ENCODE data around the gene NPBWR2.

Gene NPBWR2

DNA sequence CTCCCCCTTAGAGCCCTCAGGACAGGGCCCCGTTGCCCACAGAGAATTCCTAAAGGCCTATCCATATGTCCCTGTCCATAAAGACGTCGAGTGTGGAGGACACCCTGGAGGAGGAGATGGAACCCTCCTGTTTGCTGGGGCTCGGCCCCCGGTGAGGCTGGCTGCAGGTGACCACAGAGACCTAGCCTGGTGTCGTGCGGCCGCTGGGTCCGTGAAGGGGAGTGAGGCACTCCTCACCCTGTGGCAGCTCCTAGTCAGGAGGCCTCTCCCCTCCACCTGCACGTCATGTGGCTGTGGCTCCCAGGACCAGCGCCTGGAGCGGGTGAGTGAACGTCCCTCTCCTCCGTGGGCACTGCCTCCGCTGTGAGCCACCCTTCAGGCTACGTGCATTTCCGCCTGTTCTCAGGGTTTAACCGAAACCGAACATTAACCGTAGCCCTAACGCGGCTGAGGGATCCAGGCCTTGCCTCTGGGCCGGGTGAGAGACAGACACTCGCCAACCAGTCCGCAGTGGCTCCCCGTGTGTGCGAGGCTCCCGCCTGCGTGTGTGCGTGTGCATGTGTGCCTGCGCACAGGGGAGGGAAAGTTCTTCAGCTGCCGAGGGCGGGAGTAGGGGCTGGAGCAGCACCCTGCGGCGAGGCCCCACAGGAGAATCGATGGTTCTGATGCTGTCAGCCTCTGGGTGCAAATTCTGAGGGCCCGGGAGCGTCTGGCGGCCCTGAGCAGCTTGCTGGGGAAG, 50.3 kb downstream of the NPBWR2 start:
- no peak for DNase-seq (ENCODE audit: low read depth in 2 of 2)

DNA sequence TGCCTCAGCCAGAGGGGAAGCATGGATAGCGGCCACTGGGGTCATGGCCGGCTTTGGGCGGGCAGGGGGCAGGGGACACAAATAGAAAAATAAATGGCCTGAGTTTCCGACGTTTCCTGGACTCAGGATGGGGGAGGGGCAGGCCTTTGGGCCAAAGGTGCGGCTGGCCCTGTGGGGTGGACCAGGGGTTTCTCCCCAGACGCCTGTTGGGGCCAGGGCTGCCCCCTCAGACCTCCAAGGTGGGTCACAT, 50.8 kb downstream of the NPBWR2 start:
- no peak for DNase-seq (ENCODE audit: low read depth in 2 of 2)

DNA sequence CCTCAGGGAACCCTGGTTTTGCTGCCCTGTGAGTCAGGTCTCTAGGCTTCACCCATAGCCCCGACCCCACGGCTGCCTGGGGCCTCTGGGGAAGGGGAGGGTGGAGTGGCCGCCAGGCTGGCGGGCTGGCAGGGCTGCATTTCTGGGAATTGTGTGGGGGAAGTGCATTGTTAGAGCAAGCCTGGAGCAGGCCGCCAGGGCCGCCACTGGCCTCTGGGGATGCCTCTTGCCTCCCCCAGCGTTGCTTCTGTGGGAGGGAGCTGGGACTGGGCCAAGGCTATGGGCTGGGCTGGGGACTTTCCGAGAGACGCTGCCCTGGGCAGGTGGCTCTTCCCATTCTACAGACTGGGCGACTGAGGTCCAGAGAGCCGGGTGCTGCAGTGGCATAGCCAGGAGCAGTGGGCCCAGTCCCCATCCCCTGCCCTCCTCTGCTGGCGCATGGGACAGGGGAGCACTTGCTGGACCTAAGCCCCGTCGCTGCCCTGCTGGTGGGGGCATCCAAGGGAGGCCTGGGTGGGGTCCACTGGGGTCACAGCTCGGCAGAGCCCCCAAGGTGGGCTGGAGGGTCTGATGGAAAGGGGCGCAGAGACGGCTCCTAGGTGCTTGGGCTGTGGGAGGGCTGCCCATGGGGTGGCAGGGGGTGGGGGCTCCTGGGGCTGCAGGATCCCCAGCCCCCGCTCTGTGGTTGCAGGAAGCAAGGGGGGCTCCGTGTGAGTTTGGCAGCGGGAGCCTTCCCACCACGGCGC, 51.3 kb downstream of the NPBWR2 start:
- no peak for DNase-seq (ENCODE audit: low read depth in 2 of 2)

DNA sequence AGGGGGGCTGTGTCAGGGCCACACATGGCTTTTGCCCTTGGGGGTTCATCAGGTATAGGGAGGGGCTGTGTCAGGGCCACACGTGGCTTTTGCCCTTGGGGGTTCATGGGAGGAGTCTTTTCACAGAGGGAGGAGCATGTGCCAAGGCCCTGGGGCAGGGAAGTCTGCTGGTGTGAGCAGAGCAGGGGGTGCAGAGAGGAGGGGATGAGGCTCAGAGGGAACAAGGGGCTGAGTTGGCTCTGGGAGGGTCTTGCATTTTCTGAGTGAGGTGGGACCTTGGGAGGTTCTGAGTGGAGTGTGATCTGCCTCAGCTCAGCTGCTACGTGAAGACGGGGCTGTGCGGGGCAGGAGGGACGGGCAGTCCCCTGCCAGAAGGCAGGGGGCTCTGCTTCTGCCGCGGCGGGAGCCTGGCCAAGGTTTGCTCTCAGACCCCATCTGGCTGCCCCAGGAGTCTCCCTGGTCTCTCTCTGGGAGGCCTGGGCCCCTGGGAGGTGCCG, 51.9 kb downstream of the NPBWR2 start:
- DNase-seq (ENCODE audit: low read depth in 2 of 2): no peak

DNA sequence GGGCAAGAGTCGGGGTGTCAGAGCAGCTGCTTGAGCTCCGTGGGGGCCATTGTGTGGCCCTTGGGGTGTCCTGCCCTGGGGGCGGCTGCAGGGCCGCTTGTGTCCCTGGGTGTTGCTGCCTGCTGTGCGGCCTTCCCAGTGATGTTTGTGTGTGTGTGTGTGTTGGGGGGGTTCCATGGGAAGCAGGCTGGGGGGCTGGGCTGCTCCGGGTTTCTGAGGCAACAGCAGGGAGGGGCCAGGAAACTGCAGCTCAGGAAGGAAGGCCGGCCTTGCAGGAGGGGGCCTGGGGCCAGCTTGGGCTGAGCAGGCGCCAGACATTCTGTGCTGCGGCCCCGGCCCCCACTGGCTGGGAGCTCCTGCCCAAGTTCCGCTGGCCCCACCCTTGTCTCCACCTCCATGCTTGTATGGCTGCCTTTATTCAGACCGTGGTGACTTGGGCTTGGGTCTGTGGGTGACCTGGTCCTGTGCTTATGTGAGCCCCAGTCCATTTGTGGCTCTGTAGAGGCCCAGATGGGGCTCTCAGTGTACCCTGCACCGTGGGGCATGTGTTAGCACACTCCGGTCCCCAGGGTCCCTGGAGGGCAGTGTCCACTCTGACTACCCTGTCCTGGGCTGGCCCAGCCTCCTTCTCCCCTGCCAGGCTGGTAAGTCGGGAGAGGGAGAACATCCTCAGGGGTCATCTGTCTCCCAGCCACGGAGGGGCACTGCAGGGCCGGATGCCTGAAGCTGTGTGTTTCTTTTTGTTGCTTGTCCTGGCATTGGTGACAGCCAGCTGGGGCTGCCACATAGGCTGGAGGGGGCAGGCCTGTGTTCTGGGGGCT, 53.3 kb downstream of the NPBWR2 start:
- DNase-seq (ENCODE audit: low read depth in 2 of 2): no peak

Data from fibroblast of skin of left quadriceps (primary cell).